OCI-LY1 (cell line): ENCODE results near the gene BMERB1.
"Not testable (repeated sequence)": the region's sequence is repeated elsewhere in the genome, so short reads cannot be mapped to it uniquely, and the experiment has no call there.

Experiments
- H2AFZ ChIP-seq: fragments of 200-600 bp; sonication (generic), shearing (Covaris generic); 2 replicates; pipeline ENCODE4 v1.6.0; 2014; ENCODE audit warnings: antibody characterized with exemption, mild to moderate bottlenecking, low read length
- H3F3A ChIP-seq: fragments of 200-600 bp; sonication (generic), shearing (Covaris generic); 2 replicates; pipeline ENCODE4 v1.6.0; 2014; ENCODE audit warnings: mild to moderate bottlenecking, antibody characterized with exemption, low read length, moderate library complexity; ENCODE audit not compliant: insufficient read depth
- H3K27ac ChIP-seq: fragments of 200-600 bp; sonication (generic); 2 replicates; pipeline ENCODE4 v1.5.1; 2014; ENCODE audit warnings: low read length, mixed run types, mild to moderate bottlenecking, low read depth; ENCODE audit not compliant: poor library complexity, severe bottlenecking
- H3K27me3 ChIP-seq: fragments of 200-600 bp; sonication (generic); 2 replicates; pipeline ENCODE4 v1.6.0; 2014; ENCODE audit warnings: antibody characterized with exemption, mild to moderate bottlenecking, low read length, moderate library complexity; ENCODE audit not compliant: insufficient read depth
- H3K36me3 ChIP-seq: fragments of 200-600 bp; sonication (generic); 2 replicates; pipeline ENCODE4 v1.6.1; 2014; ENCODE audit warnings: mild to moderate bottlenecking, antibody characterized with exemption, low read length, moderate library complexity, mixed read lengths; ENCODE audit not compliant: insufficient read depth
- H3K4me1 ChIP-seq: fragments of 200-600 bp; sonication (generic); 2 replicates; pipeline ENCODE4 v1.5.1; 2014; ENCODE audit warnings: mild to moderate bottlenecking, low read length, moderate library complexity; ENCODE audit not compliant: insufficient read depth, severe bottlenecking
- H3K4me2 ChIP-seq: fragments of 200-600 bp; sonication (generic), shearing (Covaris generic); 2 replicates; pipeline ENCODE4 v1.6.1; 2014; ENCODE audit warnings: low read length
- H3K4me3 ChIP-seq: fragments of 200-600 bp; sonication (generic); 2 replicates; pipeline ENCODE4 v1.5.1; 2014; ENCODE audit warnings: low read length, low read depth, mild to moderate bottlenecking, mixed read lengths; ENCODE audit not compliant: poor library complexity, severe bottlenecking
- H3K79me2 ChIP-seq: fragments of 200-600 bp; shearing (Covaris generic); 2 replicates; pipeline ENCODE4 v1.6.1; 2016; ENCODE audit warnings: mixed run types, low read length, mixed read lengths; ENCODE audit not compliant: insufficient read depth
- H3K9ac ChIP-seq: fragments of 200-600 bp; sonication (generic), shearing (Covaris generic); 2 replicates; pipeline ENCODE4 v1.6.1; 2014; ENCODE audit warnings: mild to moderate bottlenecking, low read length, mixed read lengths
- H3K9me2 ChIP-seq: fragments of 200-600 bp; sonication (generic), shearing (Covaris generic); 2 replicates; pipeline ENCODE4 v1.6.1; 2014; ENCODE audit warnings: low read depth, mild to moderate bottlenecking, low read length, mixed read lengths
- H3K9me3 ChIP-seq: fragments of 200-600 bp; shearing (Covaris generic); 2 replicates; pipeline ENCODE4 v1.6.1; 2014; ENCODE audit warnings: low read length, mixed read lengths
- H4K20me1 ChIP-seq: fragments of 200-600 bp; sonication (generic), shearing (Covaris generic); 2 replicates; pipeline ENCODE4 v1.6.0; 2016; ENCODE audit warnings: mild to moderate bottlenecking, low read length; ENCODE audit not compliant: insufficient read depth
- EZH2 ChIP-seq: fragments of 200-600 bp; sonication (generic), shearing (Covaris generic); IDR thresholded peaks from 2 replicates; pipeline ENCODE4 v1.8.0; 2017; ENCODE audit warnings: borderline replicate concordance, mixed run types, mild to moderate bottlenecking, antibody characterized with exemption, low read length, moderate library complexity, mixed read lengths
- TF ChIP-seq, protein P1 (sequence below): fragments of 200-600 bp; sonication (generic), shearing (Covaris generic); IDR thresholded peaks from 2 replicates; pipeline ENCODE4 v1.5.1; 2017; ENCODE audit warnings: mild to moderate bottlenecking, antibody characterized with exemption, low read length, moderate library complexity, mixed read lengths

BMERB1 gene

DNA sequence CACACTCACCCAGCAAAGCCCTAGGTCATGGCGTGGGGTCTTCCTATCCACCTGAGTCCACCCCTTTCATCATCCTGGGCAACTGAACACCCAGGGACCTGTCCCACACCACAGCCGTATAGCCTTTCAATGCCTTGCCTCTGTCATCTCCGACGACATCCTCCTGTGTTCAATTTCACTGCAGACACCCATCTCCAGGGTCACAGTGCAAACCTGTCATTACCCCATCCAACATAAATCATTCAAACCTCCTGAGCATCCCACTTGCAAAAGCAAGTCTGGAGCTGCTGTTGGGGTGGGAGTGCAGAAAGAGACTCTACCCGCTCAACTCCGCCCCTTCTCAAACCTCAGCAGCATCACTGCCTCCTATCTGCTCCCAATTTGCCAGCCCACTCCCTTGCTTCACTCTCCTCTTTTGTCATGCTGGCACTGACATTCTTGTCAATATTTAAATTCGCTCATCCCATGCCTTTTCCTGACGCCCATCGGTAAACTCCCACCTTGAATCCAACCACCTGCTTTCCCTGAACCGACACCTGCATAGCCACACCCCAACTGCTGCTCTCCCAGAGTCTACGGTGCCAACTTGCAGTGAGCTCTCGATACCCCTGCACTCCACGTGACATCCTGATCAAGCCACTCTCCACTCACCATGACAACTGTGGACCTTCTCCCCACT lies 171.6 kb downstream of the BMERB1 start:
- Histone ChIP-seq H3F3A (no peaks in the 10 kb centered on the region), H3K9ac (no peak overlapping the region), H2AFZ (no peak overlapping the region), H3K36me3 (peaks cover 95% of the 10 kb centered on the region), H3K4me2 (no peak overlapping the region), H3K27me3 (no peaks in the 10 kb centered on the region), H3K27ac (no peak overlapping the region), H4K20me1 (no peaks in the 10 kb centered on the region), H3K9me2 (no peaks in the 10 kb centered on the region), H3K9me3 (no peaks in the 10 kb centered on the region), H3K79me2 (no peaks in the 10 kb centered on the region), H3K4me3 (no peak overlapping the region), H3K4me1 (no peaks in the 10 kb centered on the region)
- TF ChIP-seq, protein P1, sequence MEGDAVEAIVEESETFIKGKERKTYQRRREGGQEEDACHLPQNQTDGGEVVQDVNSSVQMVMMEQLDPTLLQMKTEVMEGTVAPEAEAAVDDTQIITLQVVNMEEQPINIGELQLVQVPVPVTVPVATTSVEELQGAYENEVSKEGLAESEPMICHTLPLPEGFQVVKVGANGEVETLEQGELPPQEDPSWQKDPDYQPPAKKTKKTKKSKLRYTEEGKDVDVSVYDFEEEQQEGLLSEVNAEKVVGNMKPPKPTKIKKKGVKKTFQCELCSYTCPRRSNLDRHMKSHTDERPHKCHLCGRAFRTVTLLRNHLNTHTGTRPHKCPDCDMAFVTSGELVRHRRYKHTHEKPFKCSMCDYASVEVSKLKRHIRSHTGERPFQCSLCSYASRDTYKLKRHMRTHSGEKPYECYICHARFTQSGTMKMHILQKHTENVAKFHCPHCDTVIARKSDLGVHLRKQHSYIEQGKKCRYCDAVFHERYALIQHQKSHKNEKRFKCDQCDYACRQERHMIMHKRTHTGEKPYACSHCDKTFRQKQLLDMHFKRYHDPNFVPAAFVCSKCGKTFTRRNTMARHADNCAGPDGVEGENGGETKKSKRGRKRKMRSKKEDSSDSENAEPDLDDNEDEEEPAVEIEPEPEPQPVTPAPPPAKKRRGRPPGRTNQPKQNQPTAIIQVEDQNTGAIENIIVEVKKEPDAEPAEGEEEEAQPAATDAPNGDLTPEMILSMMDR: no peak
- TF ChIP-seq EZH2: no peak

DNA sequence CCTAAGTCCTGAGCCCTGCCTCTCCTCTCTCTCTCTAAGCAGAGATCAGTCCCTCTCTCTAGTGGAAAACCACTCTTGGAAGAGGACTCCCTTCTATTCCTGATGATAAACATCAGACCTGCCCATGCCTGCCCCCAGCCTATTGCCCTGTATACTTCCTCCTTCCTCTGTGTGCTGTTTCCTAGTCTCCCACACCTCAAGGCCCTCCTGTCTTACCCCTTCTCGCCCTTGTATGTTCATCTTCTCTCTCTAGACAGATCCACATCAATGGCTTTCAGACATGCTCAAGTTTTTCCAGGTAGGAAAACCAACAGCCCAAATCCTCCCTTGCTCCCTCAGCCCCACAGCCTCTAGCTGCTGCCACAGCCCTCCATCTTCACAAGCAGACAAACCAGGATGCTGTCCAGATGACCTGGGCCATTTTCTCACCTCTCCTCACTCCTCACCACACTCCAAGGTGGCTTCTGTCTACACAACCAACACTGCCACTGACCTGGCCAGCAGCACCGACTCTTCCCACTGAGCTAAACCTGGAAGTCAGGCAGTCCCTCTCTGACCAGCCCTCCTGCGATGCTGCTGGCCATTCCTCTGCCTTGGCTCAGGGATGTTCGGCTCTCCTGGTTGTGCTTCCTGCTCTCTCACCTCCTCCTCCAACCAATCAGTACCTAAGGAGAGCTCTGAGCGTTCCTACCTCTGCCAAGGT lies 172.3 kb downstream of the BMERB1 start:
- Histone ChIP-seq H3F3A (no peaks in the 10 kb centered on the region), H3K4me1 (no peaks in the 10 kb centered on the region), H3K27ac (no peak overlapping the region), H3K27me3 (no peaks in the 10 kb centered on the region), H4K20me1 (no peaks in the 10 kb centered on the region), H3K4me2 (no peak overlapping the region), H3K9ac (no peak overlapping the region), H3K36me3 (peaks cover 94% of the 10 kb centered on the region), H3K79me2 (no peaks in the 10 kb centered on the region), H2AFZ (no peak overlapping the region), H3K9me3 (no peaks in the 10 kb centered on the region), H3K4me3 (no peak overlapping the region), H3K9me2 (no peaks in the 10 kb centered on the region)
- TF ChIP-seq, protein P1: no peak
- TF ChIP-seq EZH2: no peak

DNA sequence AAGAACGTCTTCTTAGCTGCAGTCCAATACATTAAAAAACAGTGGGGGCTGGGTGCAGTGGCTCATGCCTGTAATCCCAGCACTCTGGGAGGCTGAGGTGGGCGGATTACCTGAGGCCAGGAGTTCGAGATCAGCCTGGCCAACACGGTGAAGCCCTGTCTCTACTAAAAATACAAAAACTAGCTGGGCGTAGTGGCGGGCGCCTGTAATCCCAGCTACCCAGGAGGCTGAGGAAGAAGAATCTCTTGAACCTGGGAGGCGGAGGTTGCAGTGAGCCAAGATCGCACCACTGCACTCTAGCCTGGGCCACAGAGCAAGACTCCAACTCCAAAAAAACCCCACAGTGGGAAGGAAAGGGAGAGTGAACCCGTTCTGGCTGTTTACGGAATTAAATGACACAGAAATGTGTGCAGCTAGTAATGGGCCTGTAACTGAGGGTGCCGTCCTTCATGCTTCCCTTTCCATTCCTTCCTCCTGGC lies 172.9 kb downstream of the BMERB1 start:
- not testable (repeated sequence) for H3K9me2 ChIP-seq, H2AFZ ChIP-seq, H3K9me3 ChIP-seq, H3K27ac ChIP-seq, H4K20me1 ChIP-seq, H3K4me3 ChIP-seq, H3K9ac ChIP-seq, H3K79me2 ChIP-seq, H3K27me3 ChIP-seq, H3F3A ChIP-seq, H3K4me1 ChIP-seq, H3K4me2 ChIP-seq
- H3K36me3 ChIP-seq: peaks cover 94% of the 10 kb centered on the region
